CD4-positive, alpha-beta T cell treated with Interleukin-17A for 1 hour (primary cell): ENCODE data around the gene THSD8.

Source experiments
- DNase-seq: peaks from one replicate; pipeline ENCODE4 v3.0.0-alpha.2; 2020

Gene THSD8

GRCh38 chr19:12801466-12802266 lies at the start of gene THSD8, which contains the start of gene PRDX2:
TSS of gene THSD8 (plus strand) at chr19:12802069. CDS start at chr19:12802072, 3 bp downstream.
TSS of gene PRDX2 (minus strand) at chr19:12801800. CDS start at chr19:12801261, 539 bp downstream.
- peak; percentile 81 for DNase-seq

- DNase-seq: no peak
These were observed 47.2 kb upstream of the THSD8 start for GRCh38 chr19:12754465-12755196.

GRCh38 chr19:12756150-12756883 lies 45.6 kb upstream of the THSD8 start:
- DNase-seq: no peak

- DNase-seq: peak; percentile 66
These were observed 44.2 kb upstream of the THSD8 start for GRCh38 chr19:12757544-12758274.

- no peak for DNase-seq
These were observed 42.2 kb upstream of the THSD8 start for GRCh38 chr19:12759686-12760085.

GRCh38 chr19:12763100-12763499 lies 38.8 kb upstream of the THSD8 start:
- no peak for DNase-seq

- no peak for DNase-seq
These were observed 37.2 kb upstream of the THSD8 start for GRCh38 chr19:12764698-12765097.

- peak; percentile 85 for DNase-seq
These were observed 35.8 kb upstream of the THSD8 start for GRCh38 chr19:12766051-12766521.

GRCh38 chr19:12767150-12767549 lies 34.7 kb upstream of the THSD8 start:
- DNase-seq: no peak

GRCh38 chr19:12767666-12768065 lies 34.2 kb upstream of the THSD8 start:
- DNase-seq: no peak

- peak; percentile 79 for DNase-seq
These were observed 32.2 kb upstream of the THSD8 start for GRCh38 chr19:12769689-12770088.

- DNase-seq: no peak
These were observed 30.9 kb upstream of the THSD8 start for GRCh38 chr19:12770922-12771321.

- DNase-seq: no peak
These were observed 29.5 kb upstream of the THSD8 start for GRCh38 chr19:12772323-12772722.

- DNase-seq: no peak
These were observed 28.3 kb upstream of the THSD8 start for GRCh38 chr19:12773571-12773970.

GRCh38 chr19:12774588-12775555 lies 27.0 kb upstream of the THSD8 start, which contains the start of gene HOOK2:
TSS of gene HOOK2 (minus strand) at chr19:12775552. CDS start at chr19:12775449, 103 bp downstream.
- peak; percentile 71 for DNase-seq

- DNase-seq: peak; percentile 83
These were observed 24.5 kb upstream of the THSD8 start for GRCh38 chr19:12777217-12778016.

- peak; percentile 59 for DNase-seq
These were observed 23.6 kb upstream of the THSD8 start for GRCh38 chr19:12778017-12778904.

- DNase-seq: no peak
These were observed 23.0 kb upstream of the THSD8 start for GRCh38 chr19:12778905-12779161.
